ENCODE results near the gene RPL36.

DNA sequence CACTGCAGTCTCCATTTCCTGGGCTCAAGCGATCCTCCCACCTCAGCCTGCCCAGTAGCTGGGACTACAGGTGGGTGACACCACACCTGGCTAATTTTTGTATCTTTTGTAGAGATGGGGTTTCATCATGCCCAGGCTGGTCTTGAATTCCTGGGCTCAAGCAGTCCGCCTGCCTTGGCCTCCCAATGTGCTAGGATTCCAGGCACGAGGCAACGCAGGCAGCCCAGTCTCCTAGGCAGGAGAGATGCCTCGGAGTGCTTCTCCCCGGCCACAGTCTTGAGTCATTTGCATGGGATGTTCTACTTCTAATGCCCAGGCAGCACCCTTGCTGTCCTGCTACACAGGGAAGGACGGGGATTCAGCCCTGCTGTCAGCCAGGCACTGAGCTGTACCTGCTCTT, 18.5 kb upstream of the RPL36 start:
- no peak for TF ChIP-seq POLR2A (IDR thresholded peaks at IDR 0.05)
- TF ChIP-seq, protein P1, sequence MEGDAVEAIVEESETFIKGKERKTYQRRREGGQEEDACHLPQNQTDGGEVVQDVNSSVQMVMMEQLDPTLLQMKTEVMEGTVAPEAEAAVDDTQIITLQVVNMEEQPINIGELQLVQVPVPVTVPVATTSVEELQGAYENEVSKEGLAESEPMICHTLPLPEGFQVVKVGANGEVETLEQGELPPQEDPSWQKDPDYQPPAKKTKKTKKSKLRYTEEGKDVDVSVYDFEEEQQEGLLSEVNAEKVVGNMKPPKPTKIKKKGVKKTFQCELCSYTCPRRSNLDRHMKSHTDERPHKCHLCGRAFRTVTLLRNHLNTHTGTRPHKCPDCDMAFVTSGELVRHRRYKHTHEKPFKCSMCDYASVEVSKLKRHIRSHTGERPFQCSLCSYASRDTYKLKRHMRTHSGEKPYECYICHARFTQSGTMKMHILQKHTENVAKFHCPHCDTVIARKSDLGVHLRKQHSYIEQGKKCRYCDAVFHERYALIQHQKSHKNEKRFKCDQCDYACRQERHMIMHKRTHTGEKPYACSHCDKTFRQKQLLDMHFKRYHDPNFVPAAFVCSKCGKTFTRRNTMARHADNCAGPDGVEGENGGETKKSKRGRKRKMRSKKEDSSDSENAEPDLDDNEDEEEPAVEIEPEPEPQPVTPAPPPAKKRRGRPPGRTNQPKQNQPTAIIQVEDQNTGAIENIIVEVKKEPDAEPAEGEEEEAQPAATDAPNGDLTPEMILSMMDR (IDR thresholded peaks at IDR 0.05) = no peak

All from body of pancreas (tissue), 4 donors.